BJ (cell line): Measurements from ENCODE around the gene LYL1. TPM values are rescaled to one million over a fixed set of nuclear protein-coding genes. Genes with fewer than 3 reads are reported as not detected.

ENCODE experiments used
- CTCF ChIA-PET: fragments of 350-600 bp; formaldehyde crosslinking; extraction: SDS; loops from one replicate; lab custom pipeline; 2021; ENCODE audit warnings: antibody characterized with exemption, inconsistent platforms; lab: Yijun Ruan, JAX
- POLR2A ChIA-PET: fragments of 300-600 bp; sonication (Branson Sonifier 250); formaldehyde crosslinking; extraction: SDS; loops from one replicate; lab custom pipeline; 2021; ENCODE audit warnings: antibody characterized with exemption; lab: Charles Lee
- DNase-seq: peaks from one replicate; pipeline ENCODE4 v3.0.0-alpha.2; 2011; ENCODE audit warnings: low read depth
- H3K27me3 ChIP-seq: 2 replicates; pipeline ENCODE4 v1.6.0; 2011; ENCODE audit warnings: low read length; ENCODE audit not compliant: control insufficient read depth, insufficient read depth
- H3K36me3 ChIP-seq: 2 replicates; pipeline ENCODE4 v1.5.1; 2011; ENCODE audit warnings: low read length; ENCODE audit not compliant: control insufficient read depth, insufficient read depth
- H3K4me3 ChIP-seq: 2 replicates; pipeline ENCODE4 v1.5.1; 2011; ENCODE audit warnings: low read depth, mild to moderate bottlenecking, control low read depth, low read length
- CTCF ChIP-seq: IDR thresholded peaks from 2 replicates; pipeline ENCODE4 v1.5.1; 2011; ENCODE audit warnings: low read depth, mild to moderate bottlenecking, control low read depth, inconsistent platforms, low read length, moderate library complexity; ENCODE audit not compliant: insufficient read depth
- polyA plus RNA-seq: library from polyadenylated mRNA; depleted of rRNA; stranded (reverse); fragments of >200 nt; gene quantifications from 2 replicates; pipeline ENCODE4 v1.2.3, GENCODE V29; 2011

The LYL1 gene
- polyA plus RNA-seq, 1 experiment: 0.29 TPM

DNA sequence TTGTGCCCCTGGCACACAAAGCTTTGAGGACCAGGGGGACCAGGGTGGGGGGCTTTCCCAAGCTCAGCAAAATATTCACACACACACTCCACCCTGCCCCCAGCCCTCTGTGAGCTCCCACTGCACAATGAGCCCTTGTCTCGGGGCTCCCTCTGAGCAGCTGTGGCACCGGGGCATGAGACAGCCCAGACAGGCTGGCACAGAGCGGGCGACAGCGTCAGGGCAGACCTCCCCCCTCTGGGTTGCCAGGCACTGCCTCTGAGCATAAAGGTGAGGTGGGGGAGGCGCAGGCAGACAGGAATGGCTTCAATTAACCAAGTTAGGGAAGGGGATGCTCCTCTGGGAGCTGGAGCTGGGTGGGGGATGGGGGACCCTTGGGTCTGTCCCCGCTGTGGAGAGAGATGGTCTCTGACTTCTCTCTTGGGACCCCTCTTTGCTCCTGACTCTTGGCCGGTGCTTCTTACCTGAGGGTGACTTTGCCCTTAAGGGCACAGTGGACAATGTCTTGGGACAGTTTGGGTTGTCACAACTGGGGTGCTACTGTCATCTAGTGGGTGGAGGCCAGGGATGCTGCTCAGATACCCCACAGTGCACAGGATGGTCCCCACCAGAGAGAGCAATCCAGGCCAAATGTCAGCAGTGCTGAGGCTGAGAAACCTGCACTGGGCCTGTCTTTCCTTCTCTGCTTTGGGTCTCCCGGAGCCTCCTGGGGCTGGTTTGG is 30.3 kb downstream of the LYL1 start:
- CTCF ChIA-PET: interaction anchor here (0.6 to 5.5 kb wide), 5 partner anchors 11 to 74 kb away, joined by 3 to 46 read pairs (median 4); no protein-coding TSS in a partner anchor
- no peak for DNase-seq
- TF ChIP-seq CTCF: no peak
- POLR2A ChIA-PET: interaction anchor here (0.6 kb wide), 1 partner anchor 19 kb away, joined by 6 read pairs; no protein-coding TSS in a partner anchor
- no peaks in the 10 kb centered on the region for H3K27me3 ChIP-seq
- peaks cover 31% of the 10 kb centered on the region for H3K36me3 ChIP-seq
- H3K4me3 ChIP-seq: no peak overlapping the region

DNA sequence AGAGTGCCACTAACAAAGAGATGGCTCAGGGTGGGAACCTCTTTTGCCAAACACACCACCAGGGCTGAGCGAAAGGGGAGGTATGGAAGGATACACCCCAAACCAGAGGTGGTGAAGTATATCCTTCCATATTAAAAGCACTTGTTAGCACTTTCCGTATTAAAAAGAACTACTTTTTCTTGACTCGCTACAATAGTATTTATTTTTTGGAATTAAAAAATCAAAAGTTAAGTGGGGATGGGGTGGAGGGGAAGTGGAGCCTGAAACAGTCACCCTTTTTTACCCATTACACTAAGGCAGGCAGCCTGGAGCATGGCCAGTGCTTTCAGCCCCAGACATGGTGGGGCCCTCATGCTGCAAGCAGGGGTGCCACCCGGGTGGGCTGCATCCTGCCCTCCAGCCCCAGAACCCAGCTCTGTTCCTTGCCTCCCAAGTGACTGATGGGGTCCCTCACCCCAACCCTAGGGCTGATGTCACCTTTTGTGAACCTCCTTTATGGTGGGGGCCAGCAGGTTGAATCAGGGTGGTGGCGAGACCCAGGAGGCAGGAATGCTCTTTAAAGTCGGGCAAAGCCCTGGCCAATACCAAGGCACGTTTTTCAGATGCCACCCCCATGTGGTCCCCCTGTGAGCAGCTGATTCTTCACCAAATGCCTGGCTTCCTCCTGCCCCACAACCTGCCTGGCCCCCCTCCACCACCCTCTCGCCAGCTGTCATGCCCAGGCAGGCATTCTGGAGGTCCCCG is 31.0 kb downstream of the LYL1 start:
- Histone ChIP-seq H3K36me3 (peaks cover 34% of the 10 kb centered on the region), H3K27me3 (no peaks in the 10 kb centered on the region), H3K4me3 (no peak overlapping the region)
- no peak for TF ChIP-seq CTCF
- DNase-seq: no peak
- CTCF ChIA-PET: interaction anchor here (0.6 to 5.5 kb wide), 6 partner anchors 12 to 94 kb away, joined by 3 to 46 read pairs (median 6); no protein-coding TSS in a partner anchor
- POLR2A ChIA-PET: interaction anchor here (0.6 kb wide), 1 partner anchor 20 kb away, joined by 6 read pairs; no protein-coding TSS in a partner anchor

DNA sequence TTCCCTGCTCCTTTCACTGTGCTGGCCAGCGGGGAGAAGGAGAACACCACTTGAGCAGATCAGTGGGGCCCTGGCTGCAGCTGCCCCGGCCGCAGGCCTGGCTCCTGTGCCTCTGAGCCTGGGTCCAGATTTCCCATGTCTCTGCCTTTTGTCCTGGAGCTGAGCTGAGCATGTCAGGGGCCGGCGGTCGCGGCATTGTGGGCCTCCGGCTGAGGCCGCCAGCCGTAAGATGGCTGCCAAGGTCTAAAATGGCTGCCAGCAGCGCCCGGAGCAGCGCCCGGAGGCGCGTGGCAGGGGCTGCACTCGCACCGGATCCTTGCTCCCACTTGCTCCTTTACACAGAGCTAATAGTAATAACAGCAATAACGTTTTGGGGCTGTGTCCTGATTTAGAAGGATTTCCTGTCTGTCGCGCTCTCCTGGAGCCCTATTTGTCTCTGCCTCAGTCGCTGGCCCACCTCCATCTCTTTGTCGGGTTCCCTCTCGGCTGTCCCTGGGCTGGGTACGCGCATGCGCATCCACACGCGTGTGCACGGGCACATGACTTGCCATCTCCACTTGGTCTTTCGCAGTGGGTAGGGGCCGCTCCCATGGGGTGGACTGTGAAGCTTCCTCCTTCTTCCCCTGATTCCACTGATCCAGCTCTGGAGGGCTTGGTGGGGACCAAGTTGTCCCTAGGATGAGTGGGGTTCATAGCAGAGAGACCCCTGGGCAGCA is 32.1 kb downstream of the LYL1 start:
- DNase-seq: no peak
- no peak overlapping the region for H3K4me3 ChIP-seq
- POLR2A ChIA-PET: no interaction called here
- no peaks in the 10 kb centered on the region for H3K27me3 ChIP-seq
- CTCF ChIA-PET: interaction anchor here (0.6 to 5.5 kb wide), 8 partner anchors 11 to 105 kb away, joined by 3 to 46 read pairs (median 6); no protein-coding TSS in a partner anchor
- TF ChIP-seq CTCF: no peak
- H3K36me3 ChIP-seq: peaks cover 29% of the 10 kb centered on the region

- H3K36me3 ChIP-seq: peaks cover 26% of the 10 kb centered on the region
- H3K4me3 ChIP-seq: no peak overlapping the region
- POLR2A ChIA-PET: no interaction called here
- no peak for DNase-seq
- CTCF ChIA-PET: interaction anchor here (0.6 to 5.5 kb wide), 8 partner anchors 10 to 104 kb away, joined by 3 to 46 read pairs (median 8); no protein-coding TSS in a partner anchor
- no peaks in the 10 kb centered on the region for H3K27me3 ChIP-seq
- 0 out of 2 replicates have a peak, but pooled peaks have one; percentile 1 for TF ChIP-seq CTCF
Observed at GRCh38 chr19:13069415-13070359, 33.0 kb downstream of the LYL1 start.
